GM12878 (cell line): ENCODE data around the gene PDLIM3.

Experiments
- BCLAF1 ChIP-seq: fragments of 450-650 bp; IDR thresholded peaks from 2 replicates; pipeline ENCODE4 v1.6.1; 2017; ENCODE audit warnings: antibody characterized with exemption, mild to moderate bottlenecking, moderate library complexity
- CEBPB ChIP-seq, 2 experiments: fragments of 150-350 bp in 1 of 2; IDR thresholded peaks; 2 replicates each; pipeline ENCODE4 v1.6.1; 2012 to 2014; ENCODE audit warnings: low read depth in 2 of 2, low read length in 2 of 2, borderline replicate concordance in 1 of 2, inconsistent platforms in 1 of 2
- CTCF ChIP-seq, 3 experiments: IDR thresholded peaks in 2 of 3; conservative IDR thresholded peaks in 1 of 3; 2 replicates each; pipeline ENCODE4 v1.5.1; 2011; ENCODE audit warnings: low read depth in 3 of 3, low read length in 3 of 3, mild to moderate bottlenecking in 3 of 3, control low read depth in 2 of 3, moderate library complexity in 2 of 3, inconsistent platforms in 1 of 3, mixed read lengths in 1 of 3; ENCODE audit not compliant: control insufficient read depth in 2 of 3, insufficient read depth in 1 of 3; ENCODE audit errors: extremely low read depth in 1 of 3
- ESRRA ChIP-seq: IDR thresholded peaks from 2 replicates; pipeline ENCODE4 v1.6.1; 2012; ENCODE audit warnings: mild to moderate bottlenecking, low read length, improper control_type of control experiment
- GABPA ChIP-seq: IDR thresholded peaks from 2 replicates; pipeline ENCODE4 v1.6.1; 2014; ENCODE audit warnings: antibody characterized with exemption, low read depth, mild to moderate bottlenecking, inconsistent platforms
- NRF1 ChIP-seq: conservative IDR thresholded peaks from 2 replicates; pipeline ENCODE4 v1.6.1; 2011; ENCODE audit warnings: mild to moderate bottlenecking, low read depth, low read length, improper control_type of control experiment
- POLR2A ChIP-seq: IDR thresholded peaks from 2 replicates; pipeline ENCODE4 v1.6.1; 2011; ENCODE audit warnings: low read depth, mild to moderate bottlenecking, low read length
- POU2F2 ChIP-seq: IDR thresholded peaks from 3 replicates; pipeline ENCODE4 v1.6.1; 2011; ENCODE audit warnings: low read depth, mild to moderate bottlenecking, low read length, borderline replicate concordance
- SPI1 ChIP-seq: IDR thresholded peaks from 2 replicates; pipeline ENCODE4 v1.6.1; 2011; ENCODE audit warnings: low read depth, mild to moderate bottlenecking, low read length, moderate library complexity, borderline replicate concordance; ENCODE audit not compliant: insufficient read depth

- TF ChIP-seq NRF1 (no peak), POU2F2 (no peak), CTCF (IDR thresholded peaks at IDR 0.05 in 2 of 3, conservative IDR thresholded peaks at IDR 0.05 in 1 of 3; ENCODE audit: control insufficient read depth in 2 of 3, extremely low read depth in 1 of 3, insufficient read depth in 1 of 3, low read depth in 3 of 3, low read length in 3 of 3) (no peak), ESRRA (no peak), POLR2A (no peak), BCLAF1 (no peak), CEBPB (IDR thresholded peaks at IDR 0.05; ENCODE audit: borderline replicate concordance in 1 of 2, low read depth in 2 of 2, low read length in 2 of 2) (no peak), GABPA (no peak), SPI1 (no peak)
Observed at GRCh38 chr4:185457136-185457535, 78.2 kb downstream of the PDLIM3 start.
